AG04450 (cell line): ENCODE data around the gene SP110. TPM values are rescaled to one million over a fixed set of nuclear protein-coding genes. Genes with fewer than 3 reads are reported as not detected.

Experiments used
- CTCF ChIA-PET: fragments of 300-600, 350-600 bp; formaldehyde crosslinking; extraction: SDS; loops from one replicate; lab custom pipeline; 2022; ENCODE audit warnings: antibody characterized with exemption, inconsistent platforms; lab: Charles Lee
- POLR2A ChIA-PET: fragments of 350-600 bp; formaldehyde crosslinking; extraction: SDS; loops from one replicate; lab custom pipeline; 2021; ENCODE audit warnings: antibody characterized with exemption, inconsistent platforms; lab: Yijun Ruan, JAX
- DNase-seq: peaks from one replicate; pipeline ENCODE4 v3.0.0-alpha.2; 2011; ENCODE audit warnings: low read depth, low spot score
- H3K27ac ChIP-seq: one replicate; pipeline ENCODE4 v1.5.1; 2012; ENCODE audit warnings: low read depth, low read length, control low read depth
- H3K27me3 ChIP-seq: one replicate; pipeline ENCODE4 v1.6.0; 2012; ENCODE audit warnings: low read length; ENCODE audit not compliant: control insufficient read depth, insufficient read depth
- H3K4me3 ChIP-seq: 2 replicates; pipeline ENCODE4 v1.5.1; 2011; ENCODE audit warnings: mild to moderate bottlenecking, low read depth, low read length, control low read depth
- H3K9me3 ChIP-seq: 2 replicates; pipeline ENCODE4 v1.5.1; 2012; ENCODE audit warnings: low read length; ENCODE audit not compliant: control insufficient read depth, insufficient read depth
- CTCF ChIP-seq: IDR thresholded peaks from 2 replicates; pipeline ENCODE4 v1.5.1; 2011; ENCODE audit warnings: low read depth, low read length, control low read depth, inconsistent platforms
- polyA plus RNA-seq: library from polyadenylated mRNA; depleted of rRNA; stranded (reverse); fragments of >200 nt; gene quantifications from 2 replicates; pipeline ENCODE4 v1.2.3, GENCODE V29; 2011

SP110 gene
- polyA plus RNA-seq, 1 experiment, result 7.8 TPM

DNA sequence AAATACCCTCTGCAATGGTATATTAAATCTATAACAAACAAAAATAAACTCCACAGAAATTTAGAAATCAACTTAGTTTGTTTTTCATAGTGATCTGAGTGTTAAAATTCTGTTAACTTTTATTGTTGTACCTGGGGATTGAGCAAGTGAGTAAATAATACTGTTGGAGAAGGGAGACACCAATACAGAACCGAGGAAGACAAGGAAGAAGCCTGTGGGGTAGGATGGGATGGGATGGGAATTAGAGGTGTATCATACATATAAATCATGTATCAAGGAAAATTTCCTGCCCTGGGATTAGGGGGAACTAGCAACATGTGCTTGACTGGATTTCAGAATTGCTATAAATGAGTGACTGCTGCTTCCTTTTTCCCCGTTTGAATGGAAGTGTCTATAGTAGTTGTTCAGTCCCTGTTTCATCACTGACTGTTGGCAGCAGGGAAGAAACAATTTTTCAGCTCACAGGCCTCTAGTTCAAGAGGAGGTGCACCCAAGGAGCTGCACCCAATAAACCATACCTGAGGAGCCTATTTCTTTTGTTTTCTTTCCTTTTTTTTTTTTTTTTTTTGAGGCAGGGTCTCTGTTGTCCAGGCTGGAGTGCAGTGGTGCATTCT lies 53.1 kb downstream of the SP110 start:
- H3K27me3 ChIP-seq, result no peaks in the 10 kb centered on the region

DNA sequence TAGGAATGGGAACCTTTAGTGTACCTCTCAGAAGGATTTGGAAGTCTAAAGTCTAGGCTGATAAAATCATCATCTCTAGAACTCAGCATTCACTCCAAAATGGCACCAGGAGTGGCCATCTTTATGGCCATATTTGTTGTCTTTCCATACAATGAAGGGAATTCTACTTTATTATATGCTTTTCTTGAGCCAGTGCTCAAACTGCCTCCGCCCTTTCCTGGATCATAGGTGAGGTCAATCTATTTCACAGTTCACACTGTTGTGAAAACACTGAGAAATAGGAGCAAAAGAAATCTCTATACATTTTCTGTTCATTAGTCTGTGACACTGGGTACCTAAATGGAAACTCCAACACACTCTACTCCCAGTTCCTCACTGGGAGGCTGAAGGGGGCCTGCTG lies 55.6 kb downstream of the SP110 start:
- DNase-seq, result no peak
- TF ChIP-seq CTCF, result no peak
- Histone ChIP-seq H3K9me3 (no peaks in the 10 kb centered on the region), H3K27ac (no peak overlapping the region), H3K27me3 (no peaks in the 10 kb centered on the region), H3K4me3 (no peak overlapping the region)
- ChIA-PET POLR2A (no interaction called here), CTCF (interaction anchor here (2.5 kb wide), 1 partner anchor 97 kb away, joined by 8 read pairs; no protein-coding TSS in a partner anchor)

More for the DNA sequence above, 53.1 kb downstream of the SP110 start:
- no peak overlapping the region for H3K27ac ChIP-seq
- H3K9me3 ChIP-seq, result no peaks in the 10 kb centered on the region
- CTCF ChIA-PET, result interaction anchor here (0.7 to 2.7 kb wide), 2 partner anchors 100 to 308 kb away, joined by 5 to 11 read pairs; no protein-coding TSS in a partner anchor
- H3K4me3 ChIP-seq, result no peak overlapping the region
- no peak for DNase-seq
- POLR2A ChIA-PET, result no interaction called here
- no peak for TF ChIP-seq CTCF

DNA sequence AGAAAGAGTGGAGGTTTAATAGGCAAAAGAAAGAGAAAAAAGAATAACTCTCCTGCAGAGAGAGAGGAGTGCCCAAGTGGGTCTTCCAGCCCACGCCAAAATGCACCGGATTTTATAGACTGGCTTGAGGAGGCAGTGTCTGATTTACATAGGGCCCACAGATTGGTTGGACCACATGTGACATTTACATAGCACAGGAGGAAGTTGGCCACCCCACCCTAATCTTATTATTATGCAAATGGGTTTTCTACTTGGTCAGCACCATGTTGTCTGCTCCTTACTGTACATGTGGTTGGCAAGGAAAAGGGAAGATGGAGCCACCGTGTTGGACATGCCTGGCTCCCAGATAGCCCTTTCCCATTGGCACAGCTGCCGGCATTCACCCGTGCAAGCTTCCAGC lies 56.8 kb downstream of the SP110 start:
- ChIA-PET POLR2A (no interaction called here), CTCF (interaction anchor here (1.9 to 5.3 kb wide), 3 partner anchors 10 to 157 kb away, joined by 7 to 149 read pairs (median 8); no protein-coding TSS in a partner anchor)
- no peak for DNase-seq
- Histone ChIP-seq H3K27me3 (no peaks in the 10 kb centered on the region), H3K9me3 (no peaks in the 10 kb centered on the region; the same call in 1 of the 2 replicates), H3K27ac (no peak overlapping the region), H3K4me3 (no peak overlapping the region)
- no peak for TF ChIP-seq CTCF

- Histone ChIP-seq H3K9me3 (no peaks in the 10 kb centered on the region; the same call in 1 of the 2 replicates), H3K27ac (no peak overlapping the region), H3K27me3 (no peaks in the 10 kb centered on the region), H3K4me3 (no peak overlapping the region)
- TF ChIP-seq CTCF, result no peak
- POLR2A ChIA-PET, result no interaction called here
- CTCF ChIA-PET, result interaction anchor here (0.5 to 5.3 kb wide), 8 partner anchors 9 to 155 kb away, joined by 3 to 149 read pairs (median 6); no protein-coding TSS in a partner anchor
- DNase-seq, result no peak
Measured at GRCh38 chr2:230161184-230161583, 58.6 kb downstream of the SP110 start.

DNA sequence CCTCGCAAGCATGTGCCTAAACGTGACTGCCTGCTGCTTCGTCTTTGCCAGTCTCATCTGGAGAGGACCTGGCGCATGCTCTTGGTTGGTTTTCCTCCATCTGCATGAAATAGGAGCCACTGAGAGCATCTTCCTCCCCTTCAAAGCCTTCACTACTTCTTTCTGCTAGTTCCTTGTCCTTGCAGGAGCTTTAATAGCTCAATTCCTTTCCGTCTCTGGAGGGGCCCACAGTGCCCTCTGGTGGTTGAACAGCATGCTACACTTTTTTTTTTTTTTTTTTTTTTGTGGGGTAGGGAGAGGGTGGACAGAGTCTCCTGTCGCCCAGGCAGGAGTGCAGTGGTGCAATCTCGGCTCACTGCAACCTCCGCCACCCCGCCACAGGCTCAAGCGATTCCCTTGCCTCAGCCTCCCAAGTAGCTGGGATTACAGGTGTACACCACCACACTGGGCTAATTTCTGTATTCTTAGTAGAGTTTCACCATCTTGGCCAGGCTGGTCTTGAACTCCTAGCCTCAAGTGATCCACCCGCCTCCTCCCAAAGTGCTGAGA lies 59.6 kb downstream of the SP110 start:
- H3K9me3 ChIP-seq, result no peaks in the 10 kb centered on the region; the same call in 1 of the 2 replicates
- no peak overlapping the region for H3K4me3 ChIP-seq
- peak; percentile 7 for DNase-seq
- peak; percentile 80 for TF ChIP-seq CTCF
- no peak overlapping the region for H3K27ac ChIP-seq
- no peaks in the 10 kb centered on the region for H3K27me3 ChIP-seq
- POLR2A ChIA-PET, result interaction anchor here (0.6 to 1.0 kb wide), 5 partner anchors 82 to 239 kb away, joined by 3 to 8 read pairs (median 5); no protein-coding TSS in a partner anchor
- CTCF ChIA-PET, result interaction anchor here (0.6 to 6.2 kb wide), 78 partner anchors 10 to 1564 kb away, joined by 3 to 149 read pairs (median 5); partner anchors contain the start of genes SLC16A14 and SP140L
